Measurements from ENCODE around the gene GPR132.

DNA sequence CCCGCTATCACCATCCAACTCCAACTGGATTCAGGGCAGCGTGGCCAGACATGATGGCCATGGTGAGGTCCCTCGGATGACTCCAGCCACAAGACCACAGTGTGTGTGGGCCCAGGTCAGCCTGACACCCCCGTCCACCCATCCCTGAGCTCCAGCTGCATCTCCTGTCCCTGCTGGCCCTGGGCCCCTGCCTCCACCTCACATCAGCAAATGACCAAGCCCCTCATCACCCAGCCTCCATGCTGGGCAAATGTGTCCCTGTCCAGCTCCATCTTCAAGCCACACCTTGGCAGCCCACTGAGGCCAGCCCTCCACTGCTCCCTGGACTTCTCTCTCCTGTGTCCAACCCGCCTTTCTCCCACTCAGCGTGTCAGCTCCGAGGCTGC is 3.2 kb downstream of the GPR132 start:
- TF ChIP-seq, protein P1, sequence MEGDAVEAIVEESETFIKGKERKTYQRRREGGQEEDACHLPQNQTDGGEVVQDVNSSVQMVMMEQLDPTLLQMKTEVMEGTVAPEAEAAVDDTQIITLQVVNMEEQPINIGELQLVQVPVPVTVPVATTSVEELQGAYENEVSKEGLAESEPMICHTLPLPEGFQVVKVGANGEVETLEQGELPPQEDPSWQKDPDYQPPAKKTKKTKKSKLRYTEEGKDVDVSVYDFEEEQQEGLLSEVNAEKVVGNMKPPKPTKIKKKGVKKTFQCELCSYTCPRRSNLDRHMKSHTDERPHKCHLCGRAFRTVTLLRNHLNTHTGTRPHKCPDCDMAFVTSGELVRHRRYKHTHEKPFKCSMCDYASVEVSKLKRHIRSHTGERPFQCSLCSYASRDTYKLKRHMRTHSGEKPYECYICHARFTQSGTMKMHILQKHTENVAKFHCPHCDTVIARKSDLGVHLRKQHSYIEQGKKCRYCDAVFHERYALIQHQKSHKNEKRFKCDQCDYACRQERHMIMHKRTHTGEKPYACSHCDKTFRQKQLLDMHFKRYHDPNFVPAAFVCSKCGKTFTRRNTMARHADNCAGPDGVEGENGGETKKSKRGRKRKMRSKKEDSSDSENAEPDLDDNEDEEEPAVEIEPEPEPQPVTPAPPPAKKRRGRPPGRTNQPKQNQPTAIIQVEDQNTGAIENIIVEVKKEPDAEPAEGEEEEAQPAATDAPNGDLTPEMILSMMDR (conservative IDR thresholded peaks at IDR 0.05): no peak
- TF ChIP-seq EZH2 (IDR thresholded peaks at IDR 0.05; ENCODE audit: low read depth): no peak

Measured in PC-9 (cell line).